AG04449 (cell line): ENCODE results near the gene IQSEC3.

Experiments
- CTCF ChIA-PET: fragments of 350-600 bp; formaldehyde crosslinking; extraction: SDS; loops from one replicate; lab custom pipeline; 2021; ENCODE audit warnings: antibody characterized with exemption; lab: Yijun Ruan, JAX
- POLR2A ChIA-PET: fragments of 400-600, 350-600 bp; formaldehyde crosslinking; extraction: SDS; loops from one replicate; lab custom pipeline; 2020; ENCODE audit warnings: antibody characterized with exemption, inconsistent platforms; lab: Yijun Ruan, JAX
- DNase-seq: peaks from one replicate; pipeline ENCODE4 v3.0.0-alpha.2; 2010; ENCODE audit warnings: low read depth, low spot score
- H3K4me3 ChIP-seq: 2 replicates; pipeline ENCODE4 v1.5.1; 2011; ENCODE audit warnings: low read depth, mild to moderate bottlenecking, control low read depth, low read length
- CTCF ChIP-seq: IDR thresholded peaks from one replicate; pipeline ENCODE4 v1.5.1; 2011; ENCODE audit warnings: mild to moderate bottlenecking, moderate library complexity, low read length, control low read depth, inconsistent platforms; ENCODE audit not compliant: insufficient read depth; ENCODE audit errors: missing control alignments

The IQSEC3 gene

DNA sequence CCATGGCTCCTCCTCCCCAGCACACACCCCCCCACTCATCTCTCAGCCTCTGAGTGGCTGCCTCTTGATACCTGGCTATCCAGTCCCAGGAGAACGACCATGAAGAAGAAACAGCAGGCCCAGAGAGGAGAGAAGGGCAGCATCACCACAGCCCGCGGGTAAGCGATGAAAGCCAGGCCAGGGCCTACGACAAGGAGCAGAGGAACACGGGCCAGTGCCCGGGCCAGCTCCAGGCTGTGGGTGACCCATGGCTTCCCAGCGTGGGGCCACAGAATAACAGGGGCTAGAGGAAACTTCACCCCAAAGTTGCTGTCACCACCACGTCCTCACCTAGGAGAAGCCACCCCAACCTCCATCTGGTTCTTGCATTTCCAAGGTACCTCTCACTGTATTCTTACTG is 157.8 kb downstream of the IQSEC3 start:
- no peak for TF ChIP-seq CTCF
- no peak for DNase-seq
- ChIA-PET POLR2A (no interaction called here), CTCF (interaction anchor here (2.3 kb wide), 1 partner anchor 12 kb away, joined by 8 read pairs; no protein-coding TSS in a partner anchor)
- H3K4me3 ChIP-seq, result no peak overlapping the region

- no peak overlapping the region for H3K4me3 ChIP-seq
- POLR2A ChIA-PET, result no interaction called here
- DNase-seq, result no peak
- CTCF ChIA-PET, result interaction anchor here (0.6 to 2.3 kb wide), 2 partner anchors 9 to 13 kb away, joined by 3 to 8 read pairs; no protein-coding TSS in a partner anchor
- TF ChIP-seq CTCF, result no peak
Observed at GRCh38 chr12:225012-225411, 158.4 kb downstream of the IQSEC3 start.

DNA sequence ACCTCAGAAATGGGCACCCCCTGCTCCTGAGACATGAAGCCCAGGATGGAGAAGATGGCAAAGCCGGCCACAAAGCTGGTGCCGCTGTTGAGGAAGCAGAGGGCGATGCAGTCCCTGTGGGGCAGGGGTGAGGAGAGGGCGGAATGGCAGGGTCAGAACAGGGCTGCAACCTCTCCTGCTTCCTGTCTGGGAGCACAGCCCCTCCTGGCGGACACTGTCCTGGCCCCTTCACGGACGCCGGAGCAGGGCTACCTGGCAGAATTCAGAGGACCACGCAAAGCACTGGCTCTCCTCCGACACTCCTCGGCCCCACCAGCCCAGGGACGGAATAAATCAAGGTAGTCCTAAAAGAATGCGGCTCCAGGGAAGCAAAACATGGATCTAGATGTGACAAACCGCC is 159.8 kb downstream of the IQSEC3 start:
- TF ChIP-seq CTCF, result no peak
- CTCF ChIA-PET, result no interaction called here
- no peak overlapping the region for H3K4me3 ChIP-seq
- DNase-seq, result no peak
- POLR2A ChIA-PET, result no interaction called here

- ChIA-PET POLR2A (no interaction called here), CTCF (interaction anchor here (3.7 kb wide), 1 partner anchor 8 kb away, joined by 13 read pairs; no protein-coding TSS in a partner anchor)
- no peak overlapping the region for H3K4me3 ChIP-seq
- no peak for DNase-seq
- no peak for TF ChIP-seq CTCF
Observed at GRCh38 chr12:227286-227915, 160.8 kb downstream of the IQSEC3 start.
